Neural cell (in vitro differentiated cells): ENCODE results near the gene FKRP.

Experiments
- EZH2 ChIP-seq: fragments of 200-600, 300-800 bp; shearing (Covaris generic), sonication (generic); IDR thresholded peaks from 2 replicates; pipeline ENCODE4 v1.6.1; 2014; ENCODE audit warnings: antibody characterized with exemption, low read length, borderline replicate concordance, mild to moderate bottlenecking; ENCODE audit not compliant: insufficient read depth, poor library complexity, severe bottlenecking
- POLR2AphosphoS5 ChIP-seq: IDR thresholded peaks from 2 replicates; pipeline ENCODE4 v1.6.1; 2012
- RAD21 ChIP-seq: fragments of 450-650 bp; conservative IDR thresholded peaks from 2 replicates; pipeline ENCODE4 v1.6.1; 2014; ENCODE audit warnings: antibody characterized with exemption, mild to moderate bottlenecking, moderate library complexity
- TAF1 ChIP-seq: IDR thresholded peaks from 2 replicates; pipeline ENCODE4 v1.6.1; 2012; ENCODE audit warnings: low read depth
- TF ChIP-seq, protein P1 (sequence below): fragments of 450-650 bp; IDR thresholded peaks from 2 replicates; pipeline ENCODE4 v1.5.1; 2014; ENCODE audit warnings: antibody characterized with exemption, mild to moderate bottlenecking, moderate library complexity; ENCODE audit not compliant: poor library complexity, severe bottlenecking
- TF ChIP-seq, protein P2 (sequence below): IDR thresholded peaks from 2 replicates; pipeline ENCODE4 v1.6.1; 2012; ENCODE audit warnings: borderline replicate concordance

DNA sequence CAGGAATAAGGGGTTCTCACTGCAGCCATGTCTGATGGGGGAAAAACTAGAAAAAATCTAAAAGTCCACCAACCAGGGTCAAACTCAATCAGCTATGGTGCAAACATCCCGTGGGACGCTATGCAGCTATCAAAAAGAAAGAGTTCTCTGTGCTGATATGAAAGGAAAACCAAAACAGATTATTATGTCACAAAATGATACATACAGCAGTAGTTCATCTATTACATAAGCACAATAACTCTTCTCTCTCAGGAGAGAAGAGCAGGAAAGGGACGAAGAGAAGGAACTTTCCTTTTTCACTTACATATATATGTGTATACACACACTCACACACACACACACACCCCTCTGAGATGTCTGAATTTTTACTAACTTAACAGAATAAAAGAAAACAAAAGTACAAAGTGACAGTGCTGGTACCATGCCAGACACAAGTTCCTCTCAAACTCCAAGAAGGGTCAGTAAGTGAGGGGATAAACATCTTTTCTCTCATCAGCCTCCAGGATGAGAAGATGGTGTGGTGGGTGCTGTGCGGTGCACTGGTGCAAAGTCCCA lies 2.9 kb upstream of the FKRP start:
- TF ChIP-seq, protein P1, sequence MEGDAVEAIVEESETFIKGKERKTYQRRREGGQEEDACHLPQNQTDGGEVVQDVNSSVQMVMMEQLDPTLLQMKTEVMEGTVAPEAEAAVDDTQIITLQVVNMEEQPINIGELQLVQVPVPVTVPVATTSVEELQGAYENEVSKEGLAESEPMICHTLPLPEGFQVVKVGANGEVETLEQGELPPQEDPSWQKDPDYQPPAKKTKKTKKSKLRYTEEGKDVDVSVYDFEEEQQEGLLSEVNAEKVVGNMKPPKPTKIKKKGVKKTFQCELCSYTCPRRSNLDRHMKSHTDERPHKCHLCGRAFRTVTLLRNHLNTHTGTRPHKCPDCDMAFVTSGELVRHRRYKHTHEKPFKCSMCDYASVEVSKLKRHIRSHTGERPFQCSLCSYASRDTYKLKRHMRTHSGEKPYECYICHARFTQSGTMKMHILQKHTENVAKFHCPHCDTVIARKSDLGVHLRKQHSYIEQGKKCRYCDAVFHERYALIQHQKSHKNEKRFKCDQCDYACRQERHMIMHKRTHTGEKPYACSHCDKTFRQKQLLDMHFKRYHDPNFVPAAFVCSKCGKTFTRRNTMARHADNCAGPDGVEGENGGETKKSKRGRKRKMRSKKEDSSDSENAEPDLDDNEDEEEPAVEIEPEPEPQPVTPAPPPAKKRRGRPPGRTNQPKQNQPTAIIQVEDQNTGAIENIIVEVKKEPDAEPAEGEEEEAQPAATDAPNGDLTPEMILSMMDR, result no peak
- no peak for TF ChIP-seq POLR2AphosphoS5
- TF ChIP-seq, protein P2, sequence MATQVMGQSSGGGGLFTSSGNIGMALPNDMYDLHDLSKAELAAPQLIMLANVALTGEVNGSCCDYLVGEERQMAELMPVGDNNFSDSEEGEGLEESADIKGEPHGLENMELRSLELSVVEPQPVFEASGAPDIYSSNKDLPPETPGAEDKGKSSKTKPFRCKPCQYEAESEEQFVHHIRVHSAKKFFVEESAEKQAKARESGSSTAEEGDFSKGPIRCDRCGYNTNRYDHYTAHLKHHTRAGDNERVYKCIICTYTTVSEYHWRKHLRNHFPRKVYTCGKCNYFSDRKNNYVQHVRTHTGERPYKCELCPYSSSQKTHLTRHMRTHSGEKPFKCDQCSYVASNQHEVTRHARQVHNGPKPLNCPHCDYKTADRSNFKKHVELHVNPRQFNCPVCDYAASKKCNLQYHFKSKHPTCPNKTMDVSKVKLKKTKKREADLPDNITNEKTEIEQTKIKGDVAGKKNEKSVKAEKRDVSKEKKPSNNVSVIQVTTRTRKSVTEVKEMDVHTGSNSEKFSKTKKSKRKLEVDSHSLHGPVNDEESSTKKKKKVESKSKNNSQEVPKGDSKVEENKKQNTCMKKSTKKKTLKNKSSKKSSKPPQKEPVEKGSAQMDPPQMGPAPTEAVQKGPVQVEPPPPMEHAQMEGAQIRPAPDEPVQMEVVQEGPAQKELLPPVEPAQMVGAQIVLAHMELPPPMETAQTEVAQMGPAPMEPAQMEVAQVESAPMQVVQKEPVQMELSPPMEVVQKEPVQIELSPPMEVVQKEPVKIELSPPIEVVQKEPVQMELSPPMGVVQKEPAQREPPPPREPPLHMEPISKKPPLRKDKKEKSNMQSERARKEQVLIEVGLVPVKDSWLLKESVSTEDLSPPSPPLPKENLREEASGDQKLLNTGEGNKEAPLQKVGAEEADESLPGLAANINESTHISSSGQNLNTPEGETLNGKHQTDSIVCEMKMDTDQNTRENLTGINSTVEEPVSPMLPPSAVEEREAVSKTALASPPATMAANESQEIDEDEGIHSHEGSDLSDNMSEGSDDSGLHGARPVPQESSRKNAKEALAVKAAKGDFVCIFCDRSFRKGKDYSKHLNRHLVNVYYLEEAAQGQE, result no peak
- no peak for TF ChIP-seq TAF1
- TF ChIP-seq EZH2, result no peak
- TF ChIP-seq RAD21, result no peak
